HepG2 (cell line): ENCODE measurements around the gene RPL37A. TPM values are rescaled to one million over a fixed set of nuclear protein-coding genes. Genes with fewer than 3 reads are reported as not detected.
A peak's percentile ranks its signal among the peaks of the same experiment; 100 is the strongest.

Source experiments
- ATAC-seq: fragments of 200-7000 bp; cut with Tn5 transposase; 3 replicates; pipeline ENCODE4 v1.9.1; 2020; ENCODE audit warnings: mild to moderate bottlenecking, moderate library complexity
- Bru-seq: library from RNA; stranded (reverse); fragments of 400-500 nt; gene quantifications from one replicate; lab custom pipeline; 2021; lab: Mats Ljungman, UMichigan
- BruChase-seq, 2 experiments: library from RNA; stranded (reverse); fragments of 400-500 nt; gene quantifications; one replicate each; lab custom pipeline; 2021; lab: Mats Ljungman, UMichigan
- BruUV-seq: library from RNA; stranded (reverse); fragments of 400-500 nt; replicated peaks from 2 replicates; lab custom pipeline; 2021; lab: Mats Ljungman, UMichigan
- CTCF ChIA-PET: fragments of 300-600 bp; formaldehyde crosslinking; extraction: SDS; loops from one replicate; lab custom pipeline; 2021; ENCODE audit warnings: low total read pairs, inconsistent platforms, low intra/inter-chr PET ratio; lab: Yijun Ruan, JAX
- POLR2A ChIA-PET: fragments of 350-600 bp; sonication (Branson Sonifier 250); formaldehyde crosslinking; loops from one replicate; lab custom pipeline; 2020; ENCODE audit warnings: antibody characterized with exemption, inconsistent platforms; lab: Yijun Ruan, JAX
- DNase-seq: peaks from one replicate; pipeline ENCODE4 v3.0.0-alpha.2; 2015; ENCODE audit warnings: low spot score
- FAIRE-seq: peaks from 3 replicates; lab custom pipeline; 2011; peaks lifted over from hg19 to GRCh38; lab: Jason Lieb, UNC
- H2AFZ ChIP-seq: one replicate; pipeline ENCODE4 v1.6.1; 2011; ENCODE audit warnings: low read length, inconsistent platforms
- H3K27ac ChIP-seq: fragments of 300-600 bp; 3 replicates; pipeline ENCODE4 v1.8.0; 2011; ENCODE audit warnings: mixed run types, mild to moderate bottlenecking, mixed read lengths, low read length, inconsistent platforms; ENCODE audit not compliant: insufficient read depth; ENCODE audit errors: extremely low read length
- H3K27me3 ChIP-seq, 2 experiments: fragments of 200-600 bp in 1 of 2; 2 replicates in 1 of 2; 3 replicates in 1 of 2; pipeline versions ENCODE4 v1.6.0 to v1.8.0; 2011; ENCODE audit warnings: low read length in 2 of 2, mild to moderate bottlenecking in 2 of 2, moderate library complexity in 2 of 2, inconsistent platforms in 1 of 2; ENCODE audit not compliant: insufficient read depth in 2 of 2, control insufficient read depth in 1 of 2
- H3K36me3 ChIP-seq, 2 experiments: fragments of 200-600 bp in 1 of 2; replicated peaks in 1 of 2; 2 replicates in 1 of 2; 3 replicates in 1 of 2; pipeline versions ENCODE4 v1.5.1 to v1.8.0; 2011; ENCODE audit warnings: low read length in 2 of 2, inconsistent platforms in 1 of 2; ENCODE audit not compliant: insufficient read depth in 2 of 2, control insufficient read depth in 1 of 2
- H3K4me1 ChIP-seq: 2 replicates; pipeline ENCODE4 v1.5.1; 2012; ENCODE audit warnings: low read length, inconsistent platforms; ENCODE audit not compliant: insufficient read depth
- H3K4me2 ChIP-seq: 2 replicates; pipeline ENCODE4 v1.6.0; 2011; ENCODE audit warnings: low read depth, low read length, inconsistent platforms
- H3K4me3 ChIP-seq, 3 experiments: fragments of 200-600 bp in 1 of 3; sonication (generic), shearing (Covaris generic) in 1 of 3; replicated peaks in 1 of 3; 2 replicates each; pipeline ENCODE4 v1.5.1; 2011 to 2016; ENCODE audit warnings: low read length in 3 of 3, inconsistent platforms in 2 of 3, low read depth in 2 of 3, mild to moderate bottlenecking in 2 of 3, control low read depth in 1 of 3, mixed read lengths in 1 of 3; ENCODE audit not compliant: insufficient read depth in 1 of 3
- H3K79me2 ChIP-seq: one replicate; pipeline ENCODE4 v1.6.1; 2011; ENCODE audit warnings: low read length, inconsistent platforms; ENCODE audit not compliant: insufficient read depth
- H3K9ac ChIP-seq: 2 replicates; pipeline ENCODE4 v1.6.0; 2011; ENCODE audit warnings: mild to moderate bottlenecking, low read depth, low read length, inconsistent platforms; ENCODE audit not compliant: insufficient read depth
- H3K9me3 ChIP-seq: 2 replicates; pipeline ENCODE4 v1.5.1; 2012; ENCODE audit warnings: mild to moderate bottlenecking, low read length
- H4K20me1 ChIP-seq: 2 replicates; pipeline ENCODE4 v1.6.0; 2011; ENCODE audit warnings: inconsistent platforms, mild to moderate bottlenecking, low read length, moderate library complexity; ENCODE audit not compliant: insufficient read depth
- FIP1L1 ChIP-seq: fragments of 200-400 bp; formaldehyde crosslinking; IDR thresholded peaks from 2 replicates; pipeline ENCODE4 v1.6.1; 2018; ENCODE audit warnings: low read depth, mild to moderate bottlenecking, low read length, moderate library complexity, borderline replicate concordance; ENCODE audit not compliant: insufficient read depth
- GZF1 ChIP-seq: sonication (generic); formaldehyde crosslinking; IDR thresholded peaks from 2 replicates; pipeline ENCODE4 v1.5.1; 2020; ENCODE audit warnings: mild to moderate bottlenecking, missing genetic modification reagents
- JARID2 ChIP-seq: sonication (generic); formaldehyde crosslinking; IDR thresholded peaks from 2 replicates; pipeline ENCODE4 v1.8.1; 2023; ENCODE audit warnings: missing genetic modification reagents, inconsistent platforms; ENCODE audit not compliant: insufficient replicate concordance
- NRL ChIP-seq: sonication (generic); formaldehyde crosslinking; IDR thresholded peaks from 2 replicates; pipeline ENCODE4 v1.5.0; 2020; ENCODE audit warnings: missing genetic modification reagents, mild to moderate bottlenecking, moderate library complexity, borderline replicate concordance
- ZNF326 ChIP-seq: sonication (generic); formaldehyde crosslinking; IDR thresholded peaks from 2 replicates; pipeline ENCODE4 v1.4.0; 2020; ENCODE audit warnings: missing genetic modification reagents, borderline replicate concordance
- WGBS: methylation state at CpG from one replicate; pipeline ENCODE4 v1.1.6; 2017; ENCODE audit warnings: low lambda C conversion rate; 5-methylcytosine and 5-hydroxymethylcytosine counted together
- in situ Hi-C: cut with HindIII; loops from 2 replicates; pipeline ENCODE4 v1.10.0; 2017; ENCODE audit warnings: low pct_unique_long_range_greater_than_20kb; ENCODE audit not compliant: extremely low pct_ligation_motif_present
- intact Hi-C: fragments of 100-400 bp; cut with micrococcal nuclease; formaldehyde crosslinking; loops from one replicate; pipeline ENCODE4 v1.10.0; 2022; ENCODE audit not compliant: unreplicated experiment
- long read RNA-seq, 2 experiments: library from RNA in 1 of 2; library from polyadenylated mRNA in 1 of 2; stranded (forward) in 1 of 2; unstranded in 1 of 2; transcript quantifications; one replicate each; pipeline ENCODE4 v2.0.0, GENCODE V29; 2019 to 2022
- polyA minus RNA-seq, 3 experiments: library from RNA; depleted of rRNA, polyadenylated mRNA; stranded (reverse); fragments of >200 nt; gene quantifications; 2 replicates each; pipeline ENCODE4 v1.2.3, GENCODE V29; 2011; ENCODE audit warnings: low replicate concordance in 1 of 3
- polyA plus RNA-seq, 8 experiments: library from polyadenylated mRNA; depleted of rRNA in 3 of 8; stranded (reverse) in 7 of 8; unstranded in 1 of 8; fragments of >200 nt; fragmentation: Illumina TruSeq in 4 of 8; extraction: Trizol in 4 of 8; gene quantifications; 2 replicates each; pipeline versions ENCODE4 v1.2.1 to v1.2.3, GENCODE V29; 2011 to 2016; ENCODE audit warnings: low read depth in 4 of 8, missing spikeins in 1 of 8, mixed read lengths in 1 of 8; ENCODE audit not compliant: insufficient read depth in 1 of 8
- total RNA-seq, 5 experiments: library from RNA; depleted of rRNA; stranded (reverse); fragments of >200 nt; fragmentation: Illumina TruSeq; extraction: Trizol; gene quantifications; 2 replicates each; pipeline ENCODE4 v1.2.3, GENCODE V29; 2016; ENCODE audit warnings: low read depth in 1 of 5
- TF ChIP-seq, protein P1 (sequence below): sonication (generic); formaldehyde crosslinking; IDR thresholded peaks from 2 replicates; pipeline ENCODE4 v1.5.0; 2020; ENCODE audit warnings: mild to moderate bottlenecking, missing genetic modification reagents, moderate library complexity
- TF ChIP-seq, protein P2 (sequence below): sonication (generic); formaldehyde crosslinking; IDR thresholded peaks from 2 replicates; pipeline ENCODE4 v1.4.0; 2020; ENCODE audit warnings: mild to moderate bottlenecking, missing genetic modification reagents
- TF ChIP-seq, protein P3 (sequence below): sonication (generic); formaldehyde crosslinking; IDR thresholded peaks from 2 replicates; pipeline ENCODE4 v1.5.1; 2020; ENCODE audit warnings: missing genetic modification reagents, mild to moderate bottlenecking, borderline replicate concordance

The RPL37A gene
- 6,902 and 7,071 TPM in 2 replicates for total RNA-seq (2016; rRNA removed; fragmentation: Illumina TruSeq; extraction: Trizol)
- total RNA-seq (2016; cell fraction: cytosol; rRNA removed; fragmentation: Illumina TruSeq; extraction: Trizol; ENCODE audit: low read depth): 11,484 and 12,287 TPM in 2 replicates
- total RNA-seq (2016; cell fraction: insoluble cytoplasmic fraction; rRNA removed; fragmentation: Illumina TruSeq; extraction: Trizol): 6,918 and 7,424 TPM in 2 replicates
- total RNA-seq (2016; cell fraction: membrane; rRNA removed; fragmentation: Illumina TruSeq; extraction: Trizol): 16,795 and 17,457 TPM in 2 replicates
- total RNA-seq (2016; cell fraction: nucleus; rRNA removed; fragmentation: Illumina TruSeq; extraction: Trizol): 2,427 and 2,707 TPM in 2 replicates
- 7,317 and 7,910 TPM in 2 replicates for polyA plus RNA-seq (2011; rRNA removed)
- polyA plus RNA-seq (2011; cell fraction: cytosol; rRNA removed): 3,435 and 3,576 TPM in 2 replicates
- polyA plus RNA-seq (2011; cell fraction: nucleus; rRNA removed): 934 and 1,174 TPM in 2 replicates
- polyA plus RNA-seq (2012): 7,692 and 8,090 TPM in 2 replicates
- polyA plus RNA-seq (2016; cell fraction: cytosol; fragmentation: Illumina TruSeq; extraction: Trizol; ENCODE audit: low read depth): 11,969 and 13,234 TPM in 2 replicates
- 6,005 and 6,067 TPM in 2 replicates for polyA plus RNA-seq (2016; cell fraction: insoluble cytoplasmic fraction; fragmentation: Illumina TruSeq; extraction: Trizol; ENCODE audit: low read depth)
- polyA plus RNA-seq (2016; cell fraction: membrane; fragmentation: Illumina TruSeq; extraction: Trizol; ENCODE audit: low read depth): 14,650 and 14,956 TPM in 2 replicates
- 4,147 and 4,271 TPM in 2 replicates for polyA plus RNA-seq (2016; cell fraction: nucleus; fragmentation: Illumina TruSeq; extraction: Trizol; ENCODE audit: insufficient read depth, low read depth)
- 537 and 682 TPM in 2 replicates for polyA minus RNA-seq (2011; rRNA and poly(A)+ RNA removed; ENCODE audit: low replicate concordance)
- 1,971 TPM in 2 replicates for polyA minus RNA-seq (2011; cell fraction: cytosol; rRNA and poly(A)+ RNA removed)
- 601 and 721 TPM in 2 replicates for polyA minus RNA-seq (2011; cell fraction: nucleus; rRNA and poly(A)+ RNA removed)
- percentile 91 among the genes with signal in this experiment for Bru-seq, nascent RNA
- BruChase-seq, experiment 1, labeled RNA remaining after a 6-hour chase: percentile 86 among the genes with signal in this experiment
- percentile 92 among the genes with signal in this experiment for BruChase-seq, experiment 2, labeled RNA remaining after a 2-hour chase
- long read RNA-seq, experiment 1, transcript RPL37A-201 (3 exons, 742 nt): minor isoform, 204 of 2,356 reads
- long read RNA-seq, experiment 1, transcript RPL37A-210 (4 exons, 3,647 nt): major isoform, 2,137 of 2,356 reads
- long read RNA-seq, experiment 1, partial matches to known transcripts: 2 of 2,356 reads
- long read RNA-seq, experiment 1, other reads (novel, unspliced or antisense): 12 of 2,356 reads
- long read RNA-seq, experiment 2, transcript RPL37A-210 (4 exons, 3,647 nt): major isoform, 5,521 of 8,594 reads
- long read RNA-seq, experiment 2, transcript RPL37A-201 (3 exons, 742 nt): minor isoform, 2,707 of 8,594 reads
- long read RNA-seq, experiment 2, transcript RPL37A-212 (4 exons, 425 nt): minor isoform, 7 of 8,594 reads
- long read RNA-seq, experiment 2, partial matches to known transcripts: 148 of 8,594 reads
- long read RNA-seq, experiment 2, other reads (novel, unspliced or antisense): 200 of 8,594 reads

DNA sequence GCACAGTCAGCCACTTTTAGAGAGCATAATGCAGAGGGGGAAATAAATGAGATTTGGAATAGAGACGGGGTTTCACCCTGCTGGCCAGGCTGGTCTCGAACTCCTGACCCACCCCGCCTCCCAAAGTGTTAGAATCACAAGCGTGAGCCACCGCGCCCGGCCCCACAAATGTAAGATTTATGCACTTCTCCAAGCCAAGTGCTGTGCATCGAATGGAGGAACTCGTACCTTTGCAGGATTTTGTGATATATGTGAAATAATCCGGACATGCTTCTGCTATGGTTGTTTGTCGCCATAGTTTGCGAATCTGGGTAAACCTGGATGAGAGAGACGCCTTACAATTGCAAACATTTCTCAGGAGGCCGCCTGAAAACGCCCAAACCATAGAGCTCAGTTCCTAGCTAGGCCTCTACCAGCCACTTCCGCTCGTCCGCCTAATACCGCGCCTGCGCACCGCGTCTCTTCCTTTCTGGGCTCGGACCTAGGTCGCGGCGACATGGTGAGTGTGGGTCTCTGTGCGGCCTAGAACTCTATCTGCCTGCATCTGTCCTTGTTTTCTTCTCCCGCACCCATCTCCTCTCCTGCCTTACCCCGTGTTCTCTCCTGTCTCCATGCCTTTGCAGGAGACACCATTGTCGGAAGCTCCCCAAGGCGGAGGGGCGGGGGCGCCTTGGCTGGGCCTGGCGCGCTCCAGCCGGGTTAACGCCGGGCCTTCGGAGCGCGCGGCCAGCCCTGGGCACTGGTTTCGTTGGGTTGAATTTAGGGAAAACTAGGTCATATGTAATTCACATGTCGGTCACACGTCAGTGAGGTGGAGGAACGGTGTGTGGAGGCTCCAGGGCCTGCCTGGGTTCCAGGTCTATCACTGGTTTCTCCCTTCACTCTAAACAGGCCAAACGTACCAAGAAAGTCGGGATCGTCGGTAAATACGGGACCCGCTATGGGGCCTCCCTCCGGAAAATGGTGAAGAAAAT lies at the start of gene RPL37A:
TSS of gene RPL37A (plus strand) at position 466 of the 974 bp plus-strand sequence. CDS start at position 497, 31 bp downstream.
- H3K4me3 ChIP-seq: peak within 1 kb of the TSS; percentile 86 to 95 (median 92)
- TSS peak; percentile 66 for BruUV-seq
- WGBS: under 1% methylated on average over 54 of the region's 54 CpGs
- FAIRE-seq (peak; percentile 87), DNase-seq (peak; percentile 96), ATAC-seq (peak; percentile 97)
- peaks cover 7 to 47% of the 10 kb centered on the region in 2 experiments for H3K36me3 ChIP-seq
- no peaks in the 10 kb centered on the region for H3K9me3 ChIP-seq
- peak within 1 kb of the TSS; percentile 100 for H3K9ac ChIP-seq
- peaks cover 55% of the 10 kb centered on the region for H3K4me1 ChIP-seq
- H3K27me3 ChIP-seq: peaks cover 0 to 5% of the 10 kb centered on the region in 2 experiments; a peak in 1 of 5 replicates
- peak within 1 kb of the TSS; percentile 89 for H2AFZ ChIP-seq
- H4K20me1 ChIP-seq: peaks cover 49% of the 10 kb centered on the region
- CTCF ChIA-PET: no interaction called here
- H3K4me2 ChIP-seq: peak within 1 kb of the TSS; percentile 94
- in situ Hi-C loops (no loop called here), intact Hi-C loops (loop anchor here (1.0 kb wide), 1 partner anchor 86 kb away; the partner anchor contains the start of gene SMARCAL1)
- POLR2A ChIA-PET: interaction anchor here (0.6 to 1.9 kb wide), 42 partner anchors 8 to 1771 kb away, joined by 3 to 21 read pairs (median 6); partner anchors contain the start of genes AAMP, PNKD and SMARCAL1
- peaks cover 47% of the 10 kb centered on the region for H3K79me2 ChIP-seq
- H3K27ac ChIP-seq: peak within 1 kb of the TSS; percentile 89
- TF ChIP-seq JARID2 (CRISPR knock-in tag) (no peak), ZNF326 (CRISPR knock-in tag) (no peak), FIP1L1 (peak; percentile 94; the same call in 1 of the 2 replicates), NRL (peak; percentile 96; the same call in 1 of the 2 replicates), GZF1 (peak; percentile 94)
- TF ChIP-seq, protein P1, sequence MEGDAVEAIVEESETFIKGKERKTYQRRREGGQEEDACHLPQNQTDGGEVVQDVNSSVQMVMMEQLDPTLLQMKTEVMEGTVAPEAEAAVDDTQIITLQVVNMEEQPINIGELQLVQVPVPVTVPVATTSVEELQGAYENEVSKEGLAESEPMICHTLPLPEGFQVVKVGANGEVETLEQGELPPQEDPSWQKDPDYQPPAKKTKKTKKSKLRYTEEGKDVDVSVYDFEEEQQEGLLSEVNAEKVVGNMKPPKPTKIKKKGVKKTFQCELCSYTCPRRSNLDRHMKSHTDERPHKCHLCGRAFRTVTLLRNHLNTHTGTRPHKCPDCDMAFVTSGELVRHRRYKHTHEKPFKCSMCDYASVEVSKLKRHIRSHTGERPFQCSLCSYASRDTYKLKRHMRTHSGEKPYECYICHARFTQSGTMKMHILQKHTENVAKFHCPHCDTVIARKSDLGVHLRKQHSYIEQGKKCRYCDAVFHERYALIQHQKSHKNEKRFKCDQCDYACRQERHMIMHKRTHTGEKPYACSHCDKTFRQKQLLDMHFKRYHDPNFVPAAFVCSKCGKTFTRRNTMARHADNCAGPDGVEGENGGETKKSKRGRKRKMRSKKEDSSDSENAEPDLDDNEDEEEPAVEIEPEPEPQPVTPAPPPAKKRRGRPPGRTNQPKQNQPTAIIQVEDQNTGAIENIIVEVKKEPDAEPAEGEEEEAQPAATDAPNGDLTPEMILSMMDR (CRISPR knock-in tag): 0 out of 2 replicates have a peak, but pooled peaks have one; percentile 15
- TF ChIP-seq, protein P2, sequence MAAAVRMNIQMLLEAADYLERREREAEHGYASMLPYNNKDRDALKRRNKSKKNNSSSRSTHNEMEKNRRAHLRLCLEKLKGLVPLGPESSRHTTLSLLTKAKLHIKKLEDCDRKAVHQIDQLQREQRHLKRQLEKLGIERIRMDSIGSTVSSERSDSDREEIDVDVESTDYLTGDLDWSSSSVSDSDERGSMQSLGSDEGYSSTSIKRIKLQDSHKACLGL: peak; percentile 94
- TF ChIP-seq, protein P3, sequence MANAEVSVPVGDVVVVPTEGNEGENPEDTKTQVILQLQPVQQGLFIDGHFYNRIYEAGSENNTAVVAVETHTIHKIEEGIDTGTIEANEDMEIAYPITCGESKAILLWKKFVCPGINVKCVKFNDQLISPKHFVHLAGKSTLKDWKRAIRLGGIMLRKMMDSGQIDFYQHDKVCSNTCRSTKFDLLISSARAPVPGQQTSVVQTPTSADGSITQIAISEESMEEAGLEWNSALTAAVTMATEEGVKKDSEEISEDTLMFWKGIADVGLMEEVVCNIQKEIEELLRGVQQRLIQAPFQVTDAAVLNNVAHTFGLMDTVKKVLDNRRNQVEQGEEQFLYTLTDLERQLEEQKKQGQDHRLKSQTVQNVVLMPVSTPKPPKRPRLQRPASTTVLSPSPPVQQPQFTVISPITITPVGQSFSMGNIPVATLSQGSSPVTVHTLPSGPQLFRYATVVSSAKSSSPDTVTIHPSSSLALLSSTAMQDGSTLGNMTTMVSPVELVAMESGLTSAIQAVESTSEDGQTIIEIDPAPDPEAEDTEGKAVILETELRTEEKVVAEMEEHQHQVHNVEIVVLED: peak; percentile 69
